Left ventricle myocardium inferior (tissue), 1 donor: ENCODE measurements around the gene SRRT. TPM values are rescaled to one million over a fixed set of nuclear protein-coding genes. Genes with fewer than 3 reads are reported as not detected.
"Not testable (repeated sequence)": the region's sequence is repeated elsewhere in the genome, so short reads cannot be mapped to it uniquely, and the experiment has no call there.

Experiments
- DNase-seq: peaks from one replicate; pipeline ENCODE4 v3.0.0-alpha.2; 2020
- H3K27ac ChIP-seq: fragments of 200-600 bp; replicated peaks from 2 replicates; pipeline ENCODE4 v1.8.0; 2021
- H3K27me3 ChIP-seq: fragments of 200-600 bp; 2 replicates; pipeline ENCODE4 v1.8.0; 2021; ENCODE audit warnings: low read depth
- H3K36me3 ChIP-seq: fragments of 200-600 bp; 2 replicates; pipeline ENCODE4 v1.8.0; 2021
- H3K4me1 ChIP-seq: fragments of 200-600 bp; 2 replicates; pipeline ENCODE4 v1.8.0; 2021
- H3K4me3 ChIP-seq: fragments of 200-600 bp; 2 replicates; pipeline ENCODE4 v1.8.0; 2021; ENCODE audit warnings: mild to moderate bottlenecking, moderate library complexity
- H3K9me3 ChIP-seq: fragments of 200-600 bp; replicated peaks from 2 replicates; pipeline ENCODE4 v1.8.0; 2021
- intact Hi-C: fragments of 100-400 bp; cut with micrococcal nuclease; formaldehyde crosslinking; loops from one replicate; pipeline ENCODE4 v1.11.0; 2022
- total RNA-seq: library from RNA; stranded (reverse); fragmentation: NEBNext Ultra II Directional; extraction: Animal tissue kit (Norgen Biotek cat#: 25700); gene quantifications from one replicate; pipeline ENCODE4 v1.2.1, GENCODE V29; 2021
- TF ChIP-seq, protein P1 (sequence below): fragments of 200-600 bp; IDR thresholded peaks from 2 replicates; pipeline ENCODE4 v1.8.0; 2021; ENCODE audit warnings: antibody characterized with exemption, mild to moderate bottlenecking, borderline replicate concordance
- donor health status: DM: no; HTN: yes; CAD: no; lungs with severe emphysema.

SRRT gene
- total RNA-seq, 1 donor from 2014 or later: 51.3 TPM

DNA sequence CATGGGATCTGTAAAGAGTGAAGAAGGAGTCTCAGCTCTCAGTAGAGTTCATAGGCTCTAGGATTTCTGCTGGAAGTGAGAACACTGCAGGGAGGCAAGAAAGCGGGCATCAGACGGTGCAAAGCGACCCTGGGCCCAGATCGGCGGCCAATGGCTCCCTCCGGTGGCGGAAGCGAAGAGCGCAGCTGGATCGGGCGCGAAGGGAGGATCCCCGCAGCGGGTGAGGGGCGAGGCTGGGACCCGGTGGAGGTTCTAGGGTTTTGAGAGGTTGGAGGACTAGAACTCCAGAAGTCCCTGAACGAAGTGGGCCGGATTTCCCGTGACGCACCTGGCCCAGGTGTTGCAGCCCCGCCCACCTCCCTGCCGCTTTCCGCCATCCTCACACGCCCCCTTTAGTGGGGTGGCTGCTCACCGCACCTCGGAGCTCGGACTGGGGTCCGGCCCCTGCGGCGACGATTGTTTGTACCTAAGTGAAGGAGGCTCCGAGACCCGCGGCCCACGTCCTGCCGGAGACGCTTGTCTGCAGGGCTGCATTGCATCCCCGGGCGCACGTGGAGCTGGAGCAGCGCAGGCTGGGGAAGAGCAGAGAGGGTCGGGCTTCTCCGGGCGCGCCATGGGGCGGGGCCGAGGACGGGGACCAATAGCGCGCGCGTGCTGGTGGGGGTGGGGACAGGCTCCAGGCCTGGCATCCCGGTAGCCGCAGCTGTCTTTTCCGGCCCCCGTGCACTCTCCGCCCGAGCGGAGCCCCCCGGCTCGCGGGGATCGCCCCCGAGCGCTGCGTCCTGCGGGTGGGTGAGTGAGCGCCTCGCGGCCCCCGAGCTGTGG, 22.6 kb upstream of the SRRT start, which contains the start of gene SLC12A9:
Gene SLC12A9, plus strand, starts transcription at position 666 of the 825 bp plus-strand sequence. CDS start 1,485 bp downstream, outside the sequence.
- peaks cover 18% of the 10 kb centered on the region for H3K4me1 ChIP-seq
- intact Hi-C loops: loop anchor here (5.0 kb wide), 1 partner anchor 45 kb away; no protein-coding TSS in a partner anchor
- H3K27ac ChIP-seq: peak within 1 kb of the TSS; percentile 83
- H3K27me3 ChIP-seq: no peaks in the 10 kb centered on the region
- no peaks in the 10 kb centered on the region for H3K9me3 ChIP-seq
- DNase-seq: peak; percentile 92
- H3K4me3 ChIP-seq: peak within 1 kb of the TSS; percentile 81
- TF ChIP-seq, protein P1, sequence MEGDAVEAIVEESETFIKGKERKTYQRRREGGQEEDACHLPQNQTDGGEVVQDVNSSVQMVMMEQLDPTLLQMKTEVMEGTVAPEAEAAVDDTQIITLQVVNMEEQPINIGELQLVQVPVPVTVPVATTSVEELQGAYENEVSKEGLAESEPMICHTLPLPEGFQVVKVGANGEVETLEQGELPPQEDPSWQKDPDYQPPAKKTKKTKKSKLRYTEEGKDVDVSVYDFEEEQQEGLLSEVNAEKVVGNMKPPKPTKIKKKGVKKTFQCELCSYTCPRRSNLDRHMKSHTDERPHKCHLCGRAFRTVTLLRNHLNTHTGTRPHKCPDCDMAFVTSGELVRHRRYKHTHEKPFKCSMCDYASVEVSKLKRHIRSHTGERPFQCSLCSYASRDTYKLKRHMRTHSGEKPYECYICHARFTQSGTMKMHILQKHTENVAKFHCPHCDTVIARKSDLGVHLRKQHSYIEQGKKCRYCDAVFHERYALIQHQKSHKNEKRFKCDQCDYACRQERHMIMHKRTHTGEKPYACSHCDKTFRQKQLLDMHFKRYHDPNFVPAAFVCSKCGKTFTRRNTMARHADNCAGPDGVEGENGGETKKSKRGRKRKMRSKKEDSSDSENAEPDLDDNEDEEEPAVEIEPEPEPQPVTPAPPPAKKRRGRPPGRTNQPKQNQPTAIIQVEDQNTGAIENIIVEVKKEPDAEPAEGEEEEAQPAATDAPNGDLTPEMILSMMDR: peak; percentile 96
- no peaks in the 10 kb centered on the region for H3K36me3 ChIP-seq

DNA sequence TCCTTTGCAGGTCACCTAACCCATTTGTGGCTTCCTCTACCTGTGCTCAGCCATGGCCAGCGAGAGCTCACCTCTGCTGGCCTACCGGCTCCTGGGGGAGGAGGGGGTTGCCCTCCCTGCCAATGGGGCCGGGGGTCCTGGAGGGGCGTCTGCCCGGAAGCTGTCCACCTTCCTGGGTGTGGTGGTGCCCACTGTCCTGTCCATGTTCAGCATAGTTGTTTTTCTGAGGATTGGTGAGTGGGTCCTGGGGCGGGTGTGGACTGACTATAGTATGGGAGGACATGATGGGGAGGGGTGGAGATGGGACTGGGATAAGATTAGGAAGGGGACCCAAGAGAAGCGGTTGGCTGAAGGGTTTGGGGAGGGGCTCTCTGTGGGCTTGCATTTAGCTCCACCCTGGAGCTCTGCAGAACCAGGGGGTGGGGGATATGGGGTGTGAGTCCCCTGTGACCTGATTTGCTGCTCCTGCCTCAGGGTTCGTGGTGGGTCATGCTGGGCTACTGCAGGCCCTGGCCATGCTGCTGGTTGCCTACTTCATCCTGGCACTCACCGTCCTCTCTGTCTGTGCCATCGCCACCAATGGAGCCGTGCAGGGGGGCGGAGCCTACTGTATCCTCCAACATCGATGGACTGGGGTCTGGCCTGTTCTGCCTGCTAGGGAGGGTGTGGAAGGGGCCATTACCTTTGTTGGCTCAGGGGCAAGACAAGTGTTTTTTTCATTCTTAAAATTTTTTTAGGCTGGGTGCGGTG, 20.6 kb upstream of the SRRT start:
- intact Hi-C loops: loop anchor here (5.0 kb wide), 1 partner anchor 47 kb away; no protein-coding TSS in a partner anchor
- Histone ChIP-seq H3K36me3 (peaks cover 4% of the 10 kb centered on the region), H3K4me1 (peaks cover 18% of the 10 kb centered on the region), H3K27me3 (no peaks in the 10 kb centered on the region), H3K4me3 (no peak overlapping the region), H3K27ac (no peak overlapping the region), H3K9me3 (no peaks in the 10 kb centered on the region)
- TF ChIP-seq, protein P1: no peak
- DNase-seq: no peak

DNA sequence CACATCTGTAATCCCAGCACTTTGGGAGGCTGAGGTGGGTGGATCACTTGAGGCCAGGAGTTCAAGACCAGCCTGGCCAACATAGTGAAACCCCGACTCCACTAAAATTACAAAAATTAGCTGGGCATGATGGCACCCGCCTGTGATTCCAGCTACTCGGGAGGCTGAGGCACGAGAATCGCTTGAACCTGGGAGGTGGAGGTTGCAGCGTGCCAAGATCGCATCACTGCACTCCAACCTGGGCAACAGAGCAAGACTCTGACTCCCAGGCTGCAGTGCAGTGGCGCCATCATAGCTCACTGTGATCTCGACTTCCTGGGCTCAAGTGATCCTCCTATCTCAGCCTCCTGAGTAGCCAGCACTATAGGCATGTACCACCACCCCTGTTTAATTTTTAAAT, 20.0 kb upstream of the SRRT start:
- H3K27me3 ChIP-seq, H3K4me3 ChIP-seq, H3K9me3 ChIP-seq, H3K36me3 ChIP-seq, DNase-seq, H3K27ac ChIP-seq: not testable (repeated sequence)
- intact Hi-C loops: loop anchor here (5.0 kb wide), 1 partner anchor 48 kb away; no protein-coding TSS in a partner anchor
- peaks cover 18% of the 10 kb centered on the region for H3K4me1 ChIP-seq

DNA sequence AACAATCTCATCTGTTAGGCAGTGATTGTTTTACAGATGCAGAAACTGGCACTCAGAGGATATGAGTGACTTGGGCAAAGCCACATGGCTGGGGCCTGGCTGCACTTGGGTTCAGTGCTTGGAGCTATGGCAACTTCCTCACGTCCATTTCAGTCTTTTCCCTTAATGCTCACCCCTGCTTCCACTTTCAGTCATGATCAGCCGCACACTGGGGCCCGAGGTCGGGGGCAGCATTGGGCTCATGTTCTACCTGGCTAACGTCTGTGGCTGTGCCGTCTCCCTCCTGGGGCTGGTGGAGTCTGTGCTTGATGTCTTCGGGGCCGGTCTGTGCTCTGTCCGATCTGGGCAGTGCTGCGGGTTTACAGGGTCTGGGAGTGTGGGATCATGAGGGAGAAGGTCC, 19.4 kb upstream of the SRRT start:
- Histone ChIP-seq H3K36me3 (peaks cover 13% of the 10 kb centered on the region), H3K4me3 (no peak overlapping the region), H3K4me1 (peaks cover 18% of the 10 kb centered on the region), H3K27me3 (no peaks in the 10 kb centered on the region), H3K27ac (no peak overlapping the region), H3K9me3 (no peaks in the 10 kb centered on the region)
- intact Hi-C loops: no loop called here
- TF ChIP-seq, protein P1: no peak
- no peak for DNase-seq

DNA sequence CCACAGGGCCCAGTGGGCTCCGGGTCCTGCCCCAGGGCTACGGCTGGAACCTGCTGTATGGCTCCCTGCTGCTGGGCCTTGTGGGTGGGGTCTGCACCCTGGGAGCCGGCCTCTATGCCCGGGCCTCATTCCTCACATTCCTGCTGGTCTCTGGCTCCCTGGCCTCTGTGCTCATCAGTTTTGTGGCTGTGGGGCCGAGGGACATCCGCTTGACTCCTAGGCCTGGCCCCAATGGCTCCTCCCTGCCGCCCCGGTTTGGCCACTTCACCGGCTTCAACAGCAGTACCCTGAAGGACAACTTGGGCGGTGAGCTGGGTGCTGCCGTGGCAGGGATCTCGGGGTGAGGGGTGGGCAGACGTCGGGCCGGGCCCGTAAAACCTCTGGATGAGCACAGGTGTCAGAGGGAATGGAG, 18.0 kb upstream of the SRRT start:
- no peak overlapping the region for H3K4me3 ChIP-seq
- H3K9me3 ChIP-seq: no peaks in the 10 kb centered on the region
- H3K4me1 ChIP-seq: peaks cover 14% of the 10 kb centered on the region
- H3K27me3 ChIP-seq: no peaks in the 10 kb centered on the region
- H3K36me3 ChIP-seq: peaks cover 26% of the 10 kb centered on the region
- TF ChIP-seq, protein P1: no peak
- intact Hi-C loops: no loop called here
- H3K27ac ChIP-seq: no peak overlapping the region
- no peak for DNase-seq
